Bronchial epithelial cell (primary cell): ENCODE results near the gene HSBP1. TPM values are rescaled to one million over a fixed set of nuclear protein-coding genes. Genes with fewer than 3 reads are reported as not detected.
A peak's percentile ranks its signal among the peaks of the same experiment; 100 is the strongest.

Experiments used
- DNase-seq: peaks from one replicate; pipeline ENCODE4 v3.0.0-alpha.2; 2010; ENCODE audit warnings: low read depth
- FAIRE-seq: peaks from 2 replicates; lab custom pipeline; 2011; peaks lifted over from hg19 to GRCh38; lab: Jason Lieb, UNC
- H3K27me3 ChIP-seq: 2 replicates; pipeline ENCODE4 v1.5.1; 2011; ENCODE audit warnings: low read length; ENCODE audit not compliant: control insufficient read depth, insufficient read depth
- H3K36me3 ChIP-seq: 2 replicates; pipeline ENCODE4 v1.5.1; 2011; ENCODE audit warnings: low read length; ENCODE audit not compliant: control insufficient read depth, insufficient read depth
- H3K4me3 ChIP-seq: 2 replicates; pipeline ENCODE4 v1.5.1; 2011; ENCODE audit warnings: mild to moderate bottlenecking, low read depth, low read length, control low read depth
- CTCF ChIP-seq: IDR thresholded peaks from 2 replicates; pipeline ENCODE4 v1.5.1; 2011; ENCODE audit warnings: mild to moderate bottlenecking, moderate library complexity, low read length, control low read depth, inconsistent platforms; ENCODE audit not compliant: insufficient read depth, severe bottlenecking
- total RNA-seq: library from RNA; depleted of rRNA; stranded (reverse); fragments of >200 nt; gene quantifications from 2 replicates; pipeline ENCODE4 v1.2.1, GENCODE V29; 2014

The HSBP1 gene
- total RNA-seq, 1 donor from 2014 or later, result 20.0 TPM

GRCh38 chr16:83835586-83836566 lies 28.1 kb downstream of the HSBP1 start:
- DNase-seq, result peak; percentile 71
- peaks cover 2% of the 10 kb centered on the region for H3K27me3 ChIP-seq
- H3K4me3 ChIP-seq, result no peak overlapping the region
- no peaks in the 10 kb centered on the region for H3K36me3 ChIP-seq
- TF ChIP-seq CTCF, result no peak
- FAIRE-seq, result no peak

- Histone ChIP-seq H3K4me3 (no peak overlapping the region), H3K36me3 (no peaks in the 10 kb centered on the region), H3K27me3 (no peaks in the 10 kb centered on the region)
- no peak for DNase-seq
- TF ChIP-seq CTCF, result no peak
- FAIRE-seq, result no peak
Observed at GRCh38 chr16:83837566-83837965, 29.8 kb downstream of the HSBP1 start.

GRCh38 chr16:83838151-83838550 lies 30.4 kb downstream of the HSBP1 start:
- H3K27me3 ChIP-seq, result peaks cover 1% of the 10 kb centered on the region
- TF ChIP-seq CTCF, result no peak

GRCh38 chr16:83839561-83839960 lies 31.8 kb downstream of the HSBP1 start:
- H3K36me3 ChIP-seq, result no peaks in the 10 kb centered on the region
- DNase-seq, result no peak
- FAIRE-seq, result no peak
- peaks cover 1% of the 10 kb centered on the region for H3K27me3 ChIP-seq
- no peak for TF ChIP-seq CTCF
- H3K4me3 ChIP-seq, result no peak overlapping the region

More at GRCh38 chr16:83838151-83838550, 30.4 kb downstream of the HSBP1 start:
- no peak for FAIRE-seq
- no peak overlapping the region for H3K4me3 ChIP-seq
- no peaks in the 10 kb centered on the region for H3K36me3 ChIP-seq
- no peak for DNase-seq

GRCh38 chr16:83840060-83840617 lies 32.4 kb downstream of the HSBP1 start:
- peaks cover 1% of the 10 kb centered on the region for H3K27me3 ChIP-seq
- FAIRE-seq, result no peak

More at GRCh38 chr16:83840060-83840617, 32.4 kb downstream of the HSBP1 start:
- no peak for TF ChIP-seq CTCF
- H3K4me3 ChIP-seq, result no peak overlapping the region
- H3K36me3 ChIP-seq, result no peaks in the 10 kb centered on the region
- DNase-seq, result no peak
